Measurements from ENCODE around the gene PTK7.

The PTK7 gene

DNA sequence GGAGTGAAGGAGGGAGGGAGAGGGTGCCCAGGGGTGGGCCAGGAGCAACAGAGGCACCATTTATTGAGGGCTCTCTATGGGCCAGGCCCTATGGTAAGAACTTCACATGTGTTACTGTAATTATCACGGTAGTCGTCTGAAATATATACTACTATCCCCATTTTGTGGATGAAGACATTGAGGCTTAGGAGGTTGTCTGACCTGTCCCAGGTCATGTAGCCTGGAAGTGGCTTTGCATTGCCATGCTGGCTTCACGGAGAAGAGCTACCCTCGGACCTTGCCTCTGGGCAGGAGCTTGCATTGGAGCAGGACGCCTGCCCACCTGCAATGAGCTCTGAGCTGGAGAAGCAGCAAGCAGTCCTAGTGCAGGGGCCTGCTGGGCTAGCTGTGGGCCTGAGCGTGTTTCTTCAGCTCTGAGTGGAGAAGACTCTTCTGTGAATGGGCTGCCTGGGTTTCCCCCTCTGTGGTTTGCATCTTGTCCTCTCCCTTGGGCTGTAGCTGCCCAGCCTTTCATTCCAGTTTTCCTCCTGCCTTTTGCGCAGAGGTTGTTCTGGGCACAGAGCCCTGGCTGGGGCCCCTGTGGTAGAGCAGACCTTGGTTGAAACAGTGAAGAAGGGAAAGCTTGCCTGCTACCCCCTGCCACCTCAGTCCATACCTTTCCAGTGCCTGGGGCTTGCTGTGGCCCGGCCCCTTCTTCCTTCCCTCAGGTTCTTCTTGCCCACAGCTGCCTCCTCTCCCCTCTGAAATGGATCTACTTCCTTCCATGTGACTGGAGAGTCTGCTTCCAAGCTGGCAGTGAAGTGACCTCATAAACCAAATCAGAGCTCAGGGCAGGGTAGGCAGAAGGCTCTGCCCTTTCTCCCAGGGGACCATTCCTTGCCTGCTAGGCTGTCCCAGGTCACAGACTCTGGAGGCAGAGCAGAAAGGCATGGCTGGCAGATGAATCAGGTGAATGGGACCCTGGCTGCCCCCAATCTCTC is 70.9 kb downstream of the PTK7 start:
- DNase-seq = no peak

DNA sequence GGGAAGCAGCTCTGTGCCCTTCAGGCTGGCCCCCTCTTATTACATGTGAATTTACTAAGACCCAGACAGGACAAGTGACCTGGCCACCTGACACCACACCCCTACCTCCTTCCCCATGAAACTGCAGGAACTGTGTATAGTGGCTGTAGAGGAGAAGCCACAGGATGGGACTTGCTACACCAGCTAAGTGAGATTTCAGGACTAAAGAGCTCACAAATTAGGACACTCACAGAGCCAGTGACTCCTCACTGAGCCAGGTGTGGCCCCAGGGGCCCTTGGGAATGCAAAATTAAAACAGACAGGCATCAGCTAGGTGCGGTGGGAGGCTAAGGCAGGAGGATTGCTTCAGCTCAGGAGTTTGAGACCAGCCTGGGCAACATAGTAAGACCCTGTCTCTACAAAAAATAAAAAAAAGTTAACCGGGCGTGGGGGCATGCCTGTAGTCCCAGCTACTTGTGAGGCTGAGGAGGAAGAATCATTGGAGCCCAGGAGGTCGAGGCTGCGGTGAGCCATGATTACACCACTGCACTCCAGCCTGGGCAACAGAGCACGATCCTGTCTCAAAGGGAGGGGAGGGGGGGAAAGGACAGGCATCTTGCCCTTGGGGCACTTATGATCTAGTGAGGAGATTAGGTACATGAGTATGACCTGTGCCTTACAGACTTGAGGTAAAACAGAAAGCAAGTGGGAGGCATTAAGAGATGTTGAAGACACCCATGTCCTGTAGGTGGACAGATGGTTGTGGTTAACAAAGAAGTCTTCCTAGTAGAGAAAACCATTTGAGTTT is 71.8 kb downstream of the PTK7 start:
- no peak for DNase-seq

DNA sequence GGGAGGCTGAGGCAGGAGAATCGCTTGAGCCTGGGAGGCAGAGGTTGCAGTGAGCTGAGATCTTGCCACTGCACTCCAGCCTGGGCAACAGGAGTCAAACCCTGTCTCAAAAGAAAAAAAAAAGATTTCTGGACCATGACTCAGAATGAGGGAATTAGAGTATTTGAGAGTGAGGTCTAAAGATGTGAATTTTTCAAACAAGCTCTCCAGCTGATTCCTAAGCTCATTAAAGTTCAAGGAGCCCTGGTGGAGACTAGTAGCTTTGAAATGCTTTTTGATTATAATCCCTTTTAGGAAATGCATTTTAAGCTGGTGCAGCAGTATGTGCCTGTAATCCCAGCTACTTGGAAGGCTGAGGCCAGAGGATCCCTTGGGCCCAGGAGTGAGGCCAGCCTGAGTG is 73.2 kb downstream of the PTK7 start:
- no peak for DNase-seq

DNA sequence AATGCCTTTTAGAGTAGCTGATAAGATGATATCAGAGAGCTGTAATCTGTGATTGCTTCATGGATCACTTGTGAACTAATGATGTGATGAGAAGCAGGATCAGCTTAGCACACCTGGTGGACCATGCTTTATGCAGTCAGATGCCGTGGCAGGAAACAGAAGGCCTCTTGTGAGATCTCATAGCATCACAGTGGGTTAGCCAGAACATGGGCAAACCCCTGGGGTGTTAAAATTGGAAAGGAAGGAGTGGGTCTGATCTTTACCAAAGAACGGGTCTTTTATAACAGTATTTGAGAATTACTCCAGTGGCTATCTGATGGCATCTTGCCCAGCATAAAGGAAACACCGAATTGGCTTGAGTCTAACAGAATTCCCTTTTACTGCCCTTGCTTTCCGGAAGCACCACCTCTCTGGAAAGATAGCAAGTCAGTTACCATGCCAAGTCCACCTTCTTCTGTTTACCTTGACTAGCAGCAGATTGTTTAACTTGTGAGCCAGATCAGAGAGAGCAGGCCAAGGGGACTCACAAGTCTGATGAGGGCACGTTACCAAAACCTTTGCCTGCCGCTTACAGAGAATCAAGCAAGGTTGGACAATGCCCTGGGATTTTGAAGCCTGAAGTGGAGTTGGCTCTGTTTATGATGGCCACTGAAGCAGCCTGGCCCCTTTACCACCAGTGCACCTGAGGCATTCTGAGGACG is 74.1 kb downstream of the PTK7 start:
- peak; percentile 59 for DNase-seq

DNA sequence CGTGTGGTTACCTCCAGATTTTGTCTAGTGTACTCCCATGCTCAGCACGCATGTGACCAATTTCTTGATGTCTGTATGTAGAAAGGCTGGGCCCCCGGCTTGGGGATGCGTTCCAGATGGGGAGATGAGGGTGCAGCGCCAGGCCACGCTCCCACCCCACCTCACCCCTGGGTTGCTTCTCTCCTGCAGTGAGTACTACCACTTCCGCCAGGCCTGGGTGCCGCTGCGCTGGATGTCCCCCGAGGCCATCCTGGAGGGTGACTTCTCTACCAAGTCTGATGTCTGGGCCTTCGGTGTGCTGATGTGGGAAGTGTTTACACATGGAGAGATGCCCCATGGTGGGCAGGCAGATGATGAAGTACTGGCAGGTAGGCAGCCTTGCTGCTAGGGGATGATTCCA is 83.5 kb downstream of the PTK7 start:
- DNase-seq = no peak

DNA sequence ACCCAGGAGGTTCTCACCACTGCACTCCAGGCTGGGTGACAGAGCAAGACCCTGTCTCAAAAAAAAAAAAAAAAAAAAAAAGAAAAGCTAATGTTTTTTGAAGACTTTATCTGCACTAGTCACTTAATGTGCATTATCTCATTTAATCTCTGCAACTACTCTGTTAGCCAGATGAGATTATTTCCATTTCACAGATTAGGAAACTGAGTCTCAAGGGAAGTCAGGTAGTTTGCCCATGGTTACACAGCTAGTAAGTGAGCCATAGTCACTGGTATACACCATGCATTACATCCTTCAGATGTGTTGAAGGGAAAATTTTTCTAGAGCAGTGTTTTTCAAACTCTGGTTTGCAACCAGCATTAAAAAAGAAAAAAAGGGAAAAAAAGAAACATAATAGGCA is 87.8 kb downstream of the PTK7 start:
- no peak for DNase-seq

DNA sequence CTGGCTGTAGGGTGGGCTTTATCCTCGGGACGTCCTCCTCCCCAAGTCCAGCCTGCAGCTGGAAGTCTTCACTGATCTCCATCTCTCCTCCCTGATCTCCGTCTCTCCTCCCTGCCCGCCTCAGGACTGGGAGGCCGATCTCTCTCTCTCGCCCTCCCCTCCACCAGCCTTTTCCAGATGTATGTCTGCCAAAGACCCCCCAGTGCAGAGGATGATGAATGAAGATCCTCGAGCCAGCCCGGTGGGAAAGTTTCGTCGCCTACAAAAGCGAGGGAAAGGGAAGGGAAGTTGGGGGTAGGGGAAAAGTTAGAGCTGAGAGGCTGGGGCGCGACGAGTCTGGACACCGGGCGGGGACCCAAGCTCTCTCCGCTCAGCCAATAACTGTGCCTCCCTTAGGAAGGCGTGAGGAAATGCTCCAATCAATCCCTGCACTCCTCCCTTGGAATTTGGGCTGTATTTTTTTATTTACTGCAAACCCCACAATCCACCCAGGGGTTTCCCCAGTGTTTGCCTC is 94.4 kb downstream of the PTK7 start:
- DNase-seq = peak; percentile 87

DNA sequence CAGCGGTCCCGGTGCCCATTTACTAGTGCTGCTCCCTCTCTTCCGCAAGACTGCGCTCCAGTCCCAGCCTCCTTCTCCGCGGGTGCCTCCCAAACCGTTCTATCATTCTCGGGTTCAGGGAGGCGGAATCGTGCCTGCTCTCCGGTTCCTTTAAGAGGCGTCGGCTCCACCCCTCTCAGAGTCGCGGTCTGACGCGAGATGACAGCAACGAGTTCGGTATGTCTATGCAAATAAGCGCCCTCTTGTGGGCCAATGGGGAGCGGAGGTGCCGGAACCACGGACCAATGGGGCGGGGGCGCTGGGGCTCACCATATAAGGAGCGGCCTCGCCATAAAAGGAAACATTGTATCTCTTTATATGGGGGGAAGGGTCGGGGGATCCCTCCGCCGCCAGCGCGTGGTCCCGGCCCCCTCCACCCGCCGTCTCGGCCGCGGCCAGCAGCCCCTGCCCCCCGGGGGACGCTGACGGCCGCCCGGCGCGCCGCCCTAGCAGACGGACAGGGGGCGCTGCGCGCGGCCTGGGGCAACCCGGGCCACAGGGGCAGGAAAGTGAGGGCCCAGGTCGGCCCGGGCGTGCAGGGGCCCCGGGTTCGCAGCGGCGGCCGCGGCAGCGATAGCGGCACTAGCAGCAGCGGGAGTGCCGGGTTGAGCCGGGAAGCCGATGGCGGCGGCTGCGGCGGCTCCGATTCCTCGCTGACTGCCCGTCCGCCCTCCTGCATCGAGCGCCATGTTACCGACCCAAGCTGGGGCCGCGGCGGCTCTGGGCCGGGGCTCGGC is 95.0 kb downstream of the PTK7 start, which contains the start of gene SRF:
Gene SRF (plus strand): TSS at position 339 of the 776 bp plus-strand sequence. CDS start 388 bp downstream, at position 727.
- DNase-seq = peak; percentile 98

DNA sequence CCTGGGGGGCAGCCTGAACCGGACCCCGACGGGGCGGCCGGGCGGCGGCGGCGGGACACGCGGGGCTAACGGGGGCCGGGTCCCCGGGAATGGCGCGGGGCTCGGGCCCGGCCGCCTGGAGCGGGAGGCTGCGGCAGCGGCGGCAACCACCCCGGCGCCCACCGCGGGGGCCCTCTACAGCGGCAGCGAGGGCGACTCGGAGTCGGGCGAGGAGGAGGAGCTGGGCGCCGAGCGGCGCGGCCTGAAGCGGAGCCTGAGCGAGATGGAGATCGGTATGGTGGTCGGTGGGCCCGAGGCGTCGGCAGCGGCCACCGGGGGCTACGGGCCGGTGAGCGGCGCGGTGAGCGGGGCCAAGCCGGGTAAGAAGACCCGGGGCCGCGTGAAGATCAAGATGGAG is 95.6 kb downstream of the PTK7 start:
- no peak for DNase-seq

DNA sequence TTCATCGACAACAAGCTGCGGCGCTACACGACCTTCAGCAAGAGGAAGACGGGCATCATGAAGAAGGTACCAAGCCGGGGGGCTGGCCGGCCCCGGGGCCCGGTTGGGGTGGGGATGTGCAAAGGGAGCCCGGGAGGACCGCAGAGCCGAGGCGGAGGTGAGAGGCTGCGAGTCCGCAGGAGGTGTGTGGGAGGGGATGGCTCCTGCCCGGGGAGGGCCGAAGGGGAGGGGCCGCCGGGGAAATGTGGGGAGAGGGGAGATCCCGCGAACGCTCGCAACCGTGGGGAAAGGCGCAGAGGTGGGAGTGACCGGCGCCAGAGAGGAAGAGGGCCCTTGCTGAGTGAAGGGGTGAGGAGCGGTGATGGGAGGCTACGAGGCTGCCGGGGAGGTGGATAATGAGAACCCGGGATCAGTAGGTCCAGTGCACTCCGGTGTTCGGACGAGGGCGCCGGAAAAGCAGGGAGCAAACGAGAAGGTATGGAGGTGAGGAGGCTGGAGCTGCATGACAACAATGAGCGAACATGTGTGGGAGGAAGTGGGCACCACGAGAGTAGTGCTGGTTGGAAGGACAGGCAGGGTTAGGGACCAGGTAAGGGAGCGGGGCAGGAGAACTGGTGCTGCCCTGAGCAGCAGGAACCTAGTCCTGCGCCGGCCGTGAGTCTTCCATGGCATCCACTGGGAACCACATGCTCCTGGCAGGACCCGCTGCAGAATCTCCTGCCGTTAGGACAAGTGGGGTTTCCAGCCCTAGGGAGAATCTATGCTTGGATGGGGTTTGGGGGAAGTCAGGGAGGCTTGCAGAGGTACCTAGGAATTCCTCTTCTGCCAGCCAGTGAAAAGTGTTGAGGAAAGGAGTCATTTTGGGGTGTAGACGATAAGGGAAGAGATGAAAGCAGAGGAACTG is 96.2 kb downstream of the PTK7 start:
- peak; percentile 8 for DNase-seq

DNA sequence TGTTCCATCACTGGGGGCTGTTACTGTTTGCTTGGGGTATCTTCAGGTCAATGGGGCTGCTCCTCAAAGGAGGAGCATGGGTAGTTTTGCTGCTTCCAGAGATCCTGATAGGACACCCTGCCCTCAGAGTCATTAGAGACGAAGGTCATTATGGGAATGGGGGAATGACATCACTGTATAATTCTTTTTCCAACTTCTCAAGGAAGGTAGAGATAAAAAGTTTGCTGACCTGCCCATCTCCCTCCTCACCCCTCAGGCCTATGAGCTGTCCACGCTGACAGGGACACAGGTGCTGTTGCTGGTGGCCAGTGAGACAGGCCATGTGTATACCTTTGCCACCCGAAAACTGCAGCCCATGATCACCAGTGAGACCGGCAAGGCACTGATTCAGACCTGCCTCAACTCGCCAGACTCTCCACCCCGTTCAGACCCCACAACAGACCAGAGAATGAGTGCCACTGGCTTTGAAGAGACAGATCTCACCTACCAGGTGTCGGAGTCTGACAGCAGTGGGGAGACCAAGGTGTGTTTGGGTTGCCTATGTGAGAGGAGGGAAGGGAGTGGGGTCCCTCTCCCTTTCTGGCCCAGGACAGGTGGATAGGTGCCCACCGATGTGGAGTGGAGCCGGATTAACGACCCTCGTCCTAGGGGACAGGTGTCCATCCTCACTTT is 97.6 kb downstream of the PTK7 start:
- no peak for DNase-seq

DNA sequence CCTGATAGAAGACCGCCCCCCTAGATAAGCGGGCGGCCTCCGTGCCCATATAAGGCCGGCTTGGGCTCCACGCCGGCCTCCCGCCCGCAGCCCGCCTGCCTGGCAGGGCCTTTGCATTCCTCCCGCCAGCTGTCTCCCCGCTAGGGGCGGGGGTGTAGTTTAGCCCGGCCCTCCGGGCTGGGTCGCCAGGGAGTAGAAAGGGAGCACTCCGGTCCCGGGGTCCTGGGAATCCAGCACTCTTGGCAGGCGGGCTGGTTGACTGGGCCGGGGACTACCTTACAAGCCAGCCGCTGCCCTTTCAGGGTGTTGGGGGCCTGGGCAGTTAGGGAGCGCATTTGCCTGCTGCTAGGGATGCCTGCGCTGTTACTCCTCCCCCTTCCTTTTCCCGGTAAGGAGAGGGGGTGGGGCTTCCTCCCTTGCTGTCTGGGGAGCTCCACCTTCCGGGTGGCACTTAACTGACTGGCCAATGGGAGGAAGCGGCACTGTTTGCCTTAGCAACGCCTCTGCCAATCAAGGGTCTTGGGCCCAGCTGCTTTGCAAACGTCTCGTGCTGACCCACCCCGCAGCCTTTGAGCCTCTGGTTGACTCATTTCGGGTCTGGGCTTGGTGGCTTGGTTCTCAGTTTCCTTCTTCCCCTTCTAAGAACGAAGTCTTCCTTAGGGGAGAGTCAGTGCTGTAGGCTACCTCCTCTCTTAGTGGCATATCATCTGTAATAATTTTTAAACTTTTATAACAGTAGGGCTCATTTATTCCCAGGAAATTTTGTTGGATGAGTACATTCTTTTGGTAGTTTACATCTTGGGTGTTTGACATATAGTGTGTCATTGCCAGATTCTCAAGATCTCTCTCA is 98.4 kb downstream of the PTK7 start:
- no peak for DNase-seq

DNA sequence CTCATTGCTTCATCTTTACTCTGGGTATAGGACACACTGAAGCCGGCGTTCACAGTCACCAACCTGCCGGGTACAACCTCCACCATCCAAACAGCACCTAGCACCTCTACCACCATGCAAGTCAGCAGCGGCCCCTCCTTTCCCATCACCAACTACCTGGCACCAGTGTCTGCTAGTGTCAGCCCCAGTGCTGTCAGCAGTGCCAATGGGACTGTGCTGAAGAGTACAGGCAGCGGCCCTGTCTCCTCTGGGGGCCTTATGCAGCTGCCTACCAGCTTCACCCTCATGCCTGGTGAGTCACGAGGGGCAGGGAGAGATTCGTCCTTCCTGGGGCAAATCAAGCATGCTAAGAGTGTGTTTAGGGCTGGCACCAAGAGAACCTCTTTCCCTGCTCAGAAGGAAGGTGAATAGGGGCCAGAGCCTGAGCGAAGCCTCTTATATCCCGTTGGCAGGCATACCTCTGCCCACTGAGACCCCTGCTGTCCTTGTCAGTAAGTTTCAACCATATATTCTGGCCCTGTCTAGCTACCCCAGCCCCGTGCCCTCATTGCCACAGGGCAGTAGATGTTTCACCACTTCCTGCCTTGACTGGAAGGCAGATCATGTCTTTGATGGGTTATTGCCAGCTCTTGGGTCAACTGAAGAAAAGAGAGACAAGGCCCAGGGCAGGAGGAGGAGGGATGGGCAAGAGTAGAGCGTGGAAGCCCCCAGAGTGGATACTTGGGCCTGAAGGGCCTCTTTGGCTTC is 99.7 kb downstream of the PTK7 start:
- DNase-seq = no peak

DNA sequence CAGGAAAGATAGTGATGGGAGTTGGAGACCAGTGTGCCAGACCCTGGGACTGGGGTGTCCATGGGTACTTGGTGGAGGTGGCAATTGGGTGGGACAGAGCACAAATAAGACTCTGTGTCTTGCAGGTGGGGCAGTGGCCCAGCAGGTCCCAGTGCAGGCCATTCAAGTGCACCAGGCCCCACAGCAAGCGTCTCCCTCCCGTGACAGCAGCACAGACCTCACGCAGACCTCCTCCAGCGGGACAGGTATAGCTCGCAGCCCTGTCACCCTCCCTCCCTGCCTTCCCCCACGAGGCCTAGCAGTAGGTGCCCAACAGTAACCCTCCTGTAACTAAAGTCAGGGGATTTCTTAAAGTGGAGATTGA is 100.3 kb downstream of the PTK7 start:
- no peak for DNase-seq

DNA sequence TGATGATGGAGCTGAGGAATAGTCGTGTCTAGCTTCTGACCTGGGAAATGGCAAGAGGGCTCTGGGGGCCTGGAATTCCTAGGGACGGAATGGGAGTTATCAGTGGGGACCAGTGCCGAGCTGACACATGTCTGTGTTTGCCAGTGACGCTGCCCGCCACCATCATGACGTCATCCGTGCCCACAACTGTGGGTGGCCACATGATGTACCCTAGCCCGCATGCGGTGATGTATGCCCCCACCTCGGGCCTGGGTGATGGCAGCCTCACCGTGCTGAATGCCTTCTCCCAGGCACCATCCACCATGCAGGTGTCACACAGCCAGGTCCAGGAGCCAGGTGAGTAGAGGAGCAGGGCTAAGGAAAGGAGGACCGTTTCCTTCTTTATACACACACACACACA is 102.0 kb downstream of the PTK7 start:
- no peak for DNase-seq

DNA sequence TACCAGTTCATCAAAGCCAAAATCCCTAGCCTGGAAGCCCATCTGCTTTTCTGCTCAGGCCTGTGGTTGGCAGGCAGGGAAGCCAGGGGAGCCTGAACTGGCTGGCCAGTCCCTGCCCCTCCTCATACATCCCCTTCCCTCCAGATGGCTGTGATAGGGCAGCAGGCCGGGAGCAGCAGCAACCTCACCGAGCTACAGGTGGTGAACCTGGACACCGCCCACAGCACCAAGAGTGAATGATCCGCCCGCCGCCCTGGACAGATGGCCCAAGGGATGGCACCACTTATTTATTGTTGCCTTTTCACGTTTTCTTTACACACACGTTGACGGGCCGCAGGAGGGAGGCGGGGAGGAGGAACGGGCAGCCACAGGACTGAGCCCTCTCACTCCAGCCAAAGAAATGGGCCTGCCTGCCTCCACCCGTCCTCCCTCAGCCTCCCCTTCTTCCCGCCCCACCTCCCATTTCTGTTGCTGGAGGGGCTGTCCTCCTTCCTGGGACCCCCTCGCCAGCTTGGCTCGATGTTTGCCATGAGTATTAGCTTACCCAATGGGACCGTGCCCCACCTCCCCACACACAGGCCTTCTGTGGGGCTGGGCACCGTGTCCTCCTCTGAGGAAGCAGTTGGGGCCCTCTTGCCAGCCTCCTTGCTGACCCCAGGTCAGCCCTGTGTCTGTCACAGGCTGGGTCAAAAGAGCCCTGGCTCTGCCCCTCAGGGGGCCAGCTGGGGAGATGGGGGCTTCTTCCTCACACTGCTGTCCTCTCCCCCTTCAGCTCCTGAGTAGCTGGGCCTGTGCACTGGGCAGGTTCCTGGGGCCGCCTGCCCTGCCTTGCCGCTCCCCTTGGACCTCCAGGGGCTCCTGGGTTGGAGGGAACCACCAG is 103.1 kb downstream of the PTK7 start:
- no peak for DNase-seq

DNA sequence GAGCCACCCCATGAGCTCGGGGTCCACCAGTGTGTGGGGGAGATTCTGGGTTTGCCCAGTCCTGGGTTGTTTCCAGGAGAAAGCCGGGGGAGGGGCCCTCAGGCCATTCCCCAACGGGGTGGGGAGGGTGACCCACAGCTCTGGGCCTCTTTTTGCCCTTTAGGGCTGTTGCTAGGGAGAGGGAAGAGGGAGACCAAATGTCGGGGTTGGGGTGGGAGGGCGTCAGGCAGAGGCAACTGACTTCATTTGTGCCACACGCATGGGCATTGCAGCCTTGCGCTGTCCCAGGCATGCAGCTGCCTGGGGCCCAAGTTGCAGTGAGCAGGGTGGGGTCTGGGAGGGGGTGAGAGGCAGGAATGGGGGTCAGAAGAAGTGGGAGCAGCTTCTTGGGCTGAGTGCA is 103.9 kb downstream of the PTK7 start:
- no peak for DNase-seq

DNA sequence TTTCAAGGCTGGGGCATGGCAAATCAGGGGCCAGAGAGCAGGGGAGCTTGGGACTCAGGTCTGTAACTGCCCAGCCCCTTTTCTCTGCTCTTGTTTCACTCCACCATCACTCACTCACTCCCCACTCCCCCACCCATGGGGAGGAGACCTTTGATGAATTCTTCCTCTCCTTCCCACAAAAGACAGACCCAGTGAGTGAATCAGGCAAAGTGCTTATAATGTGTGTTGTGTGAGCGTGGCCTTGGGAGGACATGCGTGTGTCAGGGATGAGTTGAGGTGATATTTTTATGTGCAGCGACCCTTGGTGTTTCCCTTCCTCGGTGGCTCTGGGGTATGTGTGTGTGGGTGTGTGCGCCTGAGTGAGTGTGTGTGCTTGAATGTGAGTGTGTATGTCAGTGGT is 104.9 kb downstream of the PTK7 start:
- DNase-seq = no peak

Measured in DMS79 (cell line).